Liver (tissue), 9 donors: ENCODE measurements around the gene KCNT1. TPM values are rescaled to one million over a fixed set of nuclear protein-coding genes. Genes with fewer than 3 reads are reported as not detected.

Experiments used
- DNase-seq: peaks from one replicate; pipeline ENCODE4 v3.0.0-alpha.2; 2017; ENCODE audit warnings: low spot score
- H3K27ac ChIP-seq, 2 donors: one replicate each; pipeline ENCODE4 v1.7.0; 2013; ENCODE audit warnings: inconsistent platforms in 2 of 2, low read length in 2 of 2, control low read depth in 1 of 2, low read depth in 1 of 2, mild to moderate bottlenecking in 1 of 2
- H3K27me3 ChIP-seq, 4 donors: one replicate each; pipeline versions ENCODE4 v1.6.1 to v1.7.0; 2013; ENCODE audit warnings: low read length in 3 of 4, inconsistent platforms in 1 of 4, mild to moderate bottlenecking in 1 of 4, moderate library complexity in 1 of 4; ENCODE audit not compliant: control insufficient read depth in 4 of 4, insufficient read depth in 4 of 4
- H3K36me3 ChIP-seq, 4 donors: one replicate each; pipeline versions ENCODE4 v1.6.1 to v1.7.0; 2013; ENCODE audit warnings: low read length in 3 of 4, mild to moderate bottlenecking in 3 of 4, low read depth in 1 of 4, moderate library complexity in 1 of 4; ENCODE audit not compliant: control insufficient read depth in 4 of 4, insufficient read depth in 3 of 4
- H3K4me1 ChIP-seq, 4 donors: one replicate each; pipeline versions ENCODE4 v1.6.1 to v1.7.0; 2013; ENCODE audit warnings: low read length in 3 of 4, mild to moderate bottlenecking in 3 of 4, moderate library complexity in 1 of 4; ENCODE audit not compliant: control insufficient read depth in 4 of 4, insufficient read depth in 4 of 4
- H3K4me3 ChIP-seq, 3 donors: one replicate each; pipeline versions ENCODE4 v1.6.1 to v1.7.0; 2013; ENCODE audit warnings: low read length in 3 of 3, control low read depth in 1 of 3, low read depth in 1 of 3, mild to moderate bottlenecking in 1 of 3
- H3K9ac ChIP-seq, 2 donors: one replicate each; pipeline ENCODE4 v1.7.0; 2013; ENCODE audit warnings: low read length in 2 of 2, mild to moderate bottlenecking in 2 of 2, moderate library complexity in 2 of 2, control low read depth in 1 of 2, low read depth in 1 of 2
- H3K9me3 ChIP-seq, 4 donors: one replicate each; pipeline versions ENCODE4 v1.6.1 to v1.7.0; 2013; ENCODE audit warnings: low read length in 3 of 4; ENCODE audit not compliant: control insufficient read depth in 4 of 4
- FOXA2 ChIP-seq: IDR thresholded peaks from 2 replicates; pipeline ENCODE4 v1.6.1; 2016; ENCODE audit warnings: antibody characterized with exemption
- GABPA ChIP-seq, 2 donors: IDR thresholded peaks in 1 of 2; conservative IDR thresholded peaks in 1 of 2; 2 replicates each; pipeline ENCODE4 v1.6.1; 2016; ENCODE audit warnings: antibody characterized with exemption in 2 of 2, mild to moderate bottlenecking in 1 of 2, moderate library complexity in 1 of 2
- HNF4A ChIP-seq, 2 donors: conservative IDR thresholded peaks; 2 replicates each; pipeline ENCODE4 v1.6.1; 2016; ENCODE audit warnings: antibody characterized with exemption in 2 of 2, mild to moderate bottlenecking in 2 of 2
- HNF4G ChIP-seq: IDR thresholded peaks from 2 replicates; pipeline ENCODE4 v1.6.1; 2016; ENCODE audit warnings: antibody characterized with exemption
- JUND ChIP-seq, 2 donors: IDR thresholded peaks; 2 replicates each; pipeline ENCODE4 v1.6.1; 2016; ENCODE audit warnings: antibody characterized with exemption in 2 of 2
- MAX ChIP-seq: IDR thresholded peaks from 2 replicates; pipeline ENCODE4 v1.6.1; 2016; ENCODE audit warnings: antibody characterized with exemption
- RAD21 ChIP-seq, 2 donors: IDR thresholded peaks; 2 replicates each; pipeline ENCODE4 v1.6.1; 2016; ENCODE audit warnings: antibody characterized with exemption in 2 of 2, mild to moderate bottlenecking in 2 of 2
- REST ChIP-seq: IDR thresholded peaks from 2 replicates; pipeline ENCODE4 v1.6.1; 2016; ENCODE audit warnings: antibody characterized with exemption, mild to moderate bottlenecking
- RXRA ChIP-seq, 2 donors: IDR thresholded peaks; 2 replicates each; pipeline ENCODE4 v1.6.1; 2017 to 2018; ENCODE audit warnings: antibody characterized with exemption in 2 of 2, mild to moderate bottlenecking in 1 of 2
- TAF1 ChIP-seq: conservative IDR thresholded peaks from 2 replicates; pipeline ENCODE4 v1.6.1; 2016; ENCODE audit warnings: antibody characterized with exemption, mild to moderate bottlenecking
- ZBTB33 ChIP-seq: IDR thresholded peaks from 2 replicates; pipeline ENCODE4 v1.6.1; 2016; ENCODE audit warnings: antibody characterized with exemption
- WGBS: extraction: QIAGEN DNeasy Blood & Tissue Kit; methylation state at CpG from one replicate; pipeline ENCODE4 v1.1.7; 2013; 5-methylcytosine and 5-hydroxymethylcytosine counted together
- polyA plus RNA-seq, 2 donors: library from polyadenylated mRNA; stranded (reverse) in 1 of 2; unstranded in 1 of 2; fragments of 200-250 nt in 1 of 2; fragments of >200 nt in 1 of 2; fragmentation: Nextera tagmentation in 1 of 2; extraction: Ambion mirVana in 1 of 2; gene quantifications; one replicate each; pipeline versions ENCODE4 v1.2.1 to v1.2.3, GENCODE V29; 2013 to 2015
- total RNA-seq, 2 donors: library from RNA; depleted of rRNA; stranded (reverse); fragments of >200 nt; gene quantifications; one replicate each; pipeline ENCODE4 v1.2.3, GENCODE V29; 2014
- donor health status: healthy.
- donor health status: healthy.
- donor health status: healthy.
- donor health status: healthy.
- donor health status: healthy.

KCNT1 gene
- total and polyA plus RNA-seq, 4 donors = 0.08 TPM; not detected in 2

- H3K4me3 ChIP-seq = no peak overlapping the region
- 67% methylated on average over 28 of the region's 28 CpGs for whole genome bisulfite sequencing
- TF ChIP-seq JUND (IDR thresholded peaks at IDR 0.05) (no peak), MAX (no peak), RXRA (IDR thresholded peaks at IDR 0.05) (no peak)
- DNase-seq = no peak
- no peak overlapping the region for H3K9ac ChIP-seq
- peaks cover 0 to 20% (median under 1%) of the 10 kb centered on the region in 4 donors for H3K27me3 ChIP-seq
- H3K27ac ChIP-seq = no peak overlapping the region
- no peaks in the 10 kb centered on the region for H3K4me1 ChIP-seq
- H3K9me3 ChIP-seq = no peaks in the 10 kb centered on the region
- H3K36me3 ChIP-seq = no peaks in the 10 kb centered on the region
These were observed 37.6 kb downstream of the KCNT1 start for GRCh38 chr9:135739271-135740220.

- H3K27me3 ChIP-seq = peaks cover 0 to 9% (median under 1%) of the 10 kb centered on the region in 4 donors
- TF ChIP-seq ZBTB33 (no peak), FOXA2 (no peak), HNF4G (no peak)
- DNase-seq = no peak
These were observed 39.6 kb downstream of the KCNT1 start for GRCh38 chr9:135741276-135742219.

GRCh38 chr9:135743021-135743420, 41.0 kb downstream of the KCNT1 start:
- H3K27me3 ChIP-seq = peaks cover 0 to 3% (median under 1%) of the 10 kb centered on the region in 4 donors
- TF ChIP-seq REST = no peak
- TF ChIP-seq GABPA (IDR thresholded peaks at IDR 0.05 in 1 of 2, conservative IDR thresholded peaks at IDR 0.05 in 1 of 2) = no peak
- no peak for TF ChIP-seq TAF1
- no peak for TF ChIP-seq HNF4A (conservative IDR thresholded peaks at IDR 0.05)
- TF ChIP-seq ZBTB33 = no peak
- no peak for TF ChIP-seq RAD21 (IDR thresholded peaks at IDR 0.05)
- no peak overlapping the region for H3K9ac ChIP-seq

More at GRCh38 chr9:135741276-135742219, 39.6 kb downstream of the KCNT1 start:
- no peak overlapping the region for H3K4me3 ChIP-seq
- WGBS = 71% methylated on average over 24 of the region's 24 CpGs
- no peaks in the 10 kb centered on the region for H3K4me1 ChIP-seq
- no peaks in the 10 kb centered on the region for H3K36me3 ChIP-seq
- H3K9me3 ChIP-seq = no peaks in the 10 kb centered on the region
- H3K27ac ChIP-seq = no peak overlapping the region
- no peak overlapping the region for H3K9ac ChIP-seq

More at GRCh38 chr9:135743021-135743420, 41.0 kb downstream of the KCNT1 start:
- no peaks in the 10 kb centered on the region for H3K36me3 ChIP-seq
- H3K4me1 ChIP-seq = no peaks in the 10 kb centered on the region
- DNase-seq = no peak
- H3K27ac ChIP-seq = no peak overlapping the region
- H3K9me3 ChIP-seq = no peaks in the 10 kb centered on the region
- 72% methylated on average over 14 of the region's 14 CpGs for WGBS
- H3K4me3 ChIP-seq = no peak overlapping the region
